Kidney (tissue), 14 donors: Measurements from ENCODE around the gene CAMTA1. TPM values are rescaled to one million over a fixed set of nuclear protein-coding genes. Genes with fewer than 3 reads are reported as not detected.

ENCODE experiments used
- DNase-seq, 5 donors: peaks; one replicate each; pipeline ENCODE4 v3.0.0-alpha.2; 2013 to 2020
- FAIRE-seq: peaks from 2 replicates; lab custom pipeline; 2012; peaks lifted over from hg19 to GRCh38; lab: Jason Lieb, UNC
- H3K27ac ChIP-seq, 2 donors: one replicate each; pipeline ENCODE4 v1.7.0; 2013; ENCODE audit warnings: low read depth in 2 of 2, low read length in 2 of 2, inconsistent platforms in 1 of 2
- H3K27me3 ChIP-seq: one replicate; pipeline ENCODE4 v1.7.1; 2013; ENCODE audit warnings: low read length, inconsistent platforms; ENCODE audit not compliant: control insufficient read depth, insufficient read depth
- H3K36me3 ChIP-seq, 3 donors: one replicate each; pipeline versions ENCODE4 v1.7.0 to v1.7.1; 2013; ENCODE audit warnings: low read length in 3 of 3, control low read depth in 1 of 3, inconsistent platforms in 1 of 3; ENCODE audit not compliant: insufficient read depth in 3 of 3, control insufficient read depth in 2 of 3
- H3K4me1 ChIP-seq, 3 donors: one replicate each; pipeline versions ENCODE4 v1.7.0 to v1.7.1; 2013; ENCODE audit warnings: low read length in 3 of 3, inconsistent platforms in 1 of 3, low read depth in 1 of 3; ENCODE audit not compliant: control insufficient read depth in 2 of 3, insufficient read depth in 2 of 3
- H3K4me3 ChIP-seq, 3 donors: one replicate each; pipeline versions ENCODE4 v1.7.0 to v1.8.1; 2013; ENCODE audit warnings: low read length in 3 of 3, control low read depth in 1 of 3, inconsistent platforms in 1 of 3
- H3K9ac ChIP-seq, 3 donors: one replicate each; pipeline versions ENCODE4 v1.7.0 to v1.7.1; 2013; ENCODE audit warnings: low read length in 3 of 3, control low read depth in 1 of 3, inconsistent platforms in 1 of 3
- H3K9me3 ChIP-seq, 3 donors: one replicate each; pipeline versions ENCODE4 v1.7.0 to v1.7.1; 2013; ENCODE audit warnings: low read length in 3 of 3, control low read depth in 1 of 3, inconsistent platforms in 1 of 3; ENCODE audit not compliant: control insufficient read depth in 2 of 3, insufficient read depth in 1 of 3
- CTCF ChIP-seq: IDR thresholded peaks from 3 replicates; pipeline ENCODE4 v1.5.1; 2012; ENCODE audit warnings: mild to moderate bottlenecking, moderate library complexity, borderline replicate concordance; ENCODE audit not compliant: insufficient read depth; ENCODE audit errors: extremely low read depth
- intact Hi-C: fragments of 100-400 bp; cut with DNase I; formaldehyde crosslinking; loops from one replicate; pipeline ENCODE4 v1.11.1; 2022
- polyA plus RNA-seq: library from polyadenylated mRNA; stranded (reverse); fragments of 350-450 nt; fragmentation: Illumina TruSeq; extraction: RNeasy Lipid Tissue Mini Kit (QIAGEN cat#74804); gene quantifications from one replicate; pipeline ENCODE4 v1.2.3, GENCODE V29; 2014; ENCODE audit warnings: low read depth, low replicate concordance; ENCODE audit not compliant: insufficient read depth
- total RNA-seq: library from RNA; stranded (reverse); fragmentation: NEBNext Ultra II Directional; extraction: Animal tissue kit (Norgen Biotek cat#: 25700); gene quantifications from one replicate; pipeline ENCODE4 v1.2.1, GENCODE V29; 2021
- donor health status: control.
- donor health status: control.
- donor health status: control.
- donor health status: control.
- donor health status: control.
- donor health status: DM: yes; HTN: yes; CAD: no.
- donor health status: Normal renal cell carcinoma (clear cell type).

CAMTA1 gene
- total and polyA plus RNA-seq, 2 donors from 2014 or later, result 79.0 to 170 TPM

GRCh38 chr1:7726623-7727022 is 941.4 kb downstream of the CAMTA1 start:
- FAIRE-seq, result no peak
- no peaks in the 10 kb centered on the region for H3K9me3 ChIP-seq
- H3K36me3 ChIP-seq, result no peaks in the 10 kb centered on the region
- TF ChIP-seq CTCF, result no peak
- H3K4me3 ChIP-seq, result no peak overlapping the region
- DNase-seq, result peak in 1 of 5 donors; percentile 39
- no peak overlapping the region for H3K27ac ChIP-seq
- peaks cover 0 to 2% (median 0%) of the 10 kb centered on the region in 3 donors for H3K4me1 ChIP-seq
- no peaks in the 10 kb centered on the region for H3K27me3 ChIP-seq
- no peak overlapping the region for H3K9ac ChIP-seq
- intact Hi-C loops, result no loop called here

- Histone ChIP-seq H3K27ac (no peak overlapping the region), H3K4me3 (no peak overlapping the region), H3K36me3 (no peaks in the 10 kb centered on the region), H3K4me1 (peaks cover 0 to 2% (median 0%) of the 10 kb centered on the region in 3 donors), H3K9me3 (no peaks in the 10 kb centered on the region), H3K9ac (no peak overlapping the region), H3K27me3 (no peaks in the 10 kb centered on the region)
- no peak for TF ChIP-seq CTCF
- intact Hi-C loops, result no loop called here
- DNase-seq (peak in 3 of 5 donors; percentile 21 to 45 (median 24)), FAIRE-seq (no peak)
These were observed 942.7 kb downstream of the CAMTA1 start for GRCh38 chr1:7727809-7728471.

GRCh38 chr1:7729761-7730160 is 944.5 kb downstream of the CAMTA1 start:
- H3K4me3 ChIP-seq, result no peak overlapping the region
- H3K36me3 ChIP-seq, result no peaks in the 10 kb centered on the region
- H3K9ac ChIP-seq, result no peak overlapping the region
- no peaks in the 10 kb centered on the region for H3K9me3 ChIP-seq
- peaks cover 0 to 2% (median 0%) of the 10 kb centered on the region in 3 donors for H3K4me1 ChIP-seq
- TF ChIP-seq CTCF, result no peak
- DNase-seq, result no peak
- H3K27me3 ChIP-seq, result no peaks in the 10 kb centered on the region
- no peak overlapping the region for H3K27ac ChIP-seq
- no peak for FAIRE-seq
- intact Hi-C loops, result no loop called here
